22Rv1 (cell line): Measurements from ENCODE around the gene AUTS2.

Experiments used
- H3K27ac ChIP-seq: fragments of 450-650 bp; 2 replicates; pipeline ENCODE4 v1.5.1; 2017
- CTCF ChIP-seq: fragments of 450-650 bp; IDR thresholded peaks from 2 replicates; pipeline ENCODE4 v1.5.1; 2017; ENCODE audit warnings: mild to moderate bottlenecking
- ZFX ChIP-seq: fragments of 450-650 bp; IDR thresholded peaks from 2 replicates; pipeline ENCODE4 v1.6.1; 2017; ENCODE audit warnings: antibody characterized with exemption, borderline replicate concordance

AUTS2 gene

GRCh38 chr7:70637726-70638125 is 1039.5 kb downstream of the AUTS2 start:
- no peak for TF ChIP-seq ZFX
- TF ChIP-seq CTCF = no peak
- H3K27ac ChIP-seq = no peak overlapping the region

- TF ChIP-seq ZFX (no peak), CTCF (no peak)
- H3K27ac ChIP-seq = no peak overlapping the region
Measured at GRCh38 chr7:70638158-70639107, 1040.2 kb downstream of the AUTS2 start.

GRCh38 chr7:70640266-70640833 is 1042.1 kb downstream of the AUTS2 start:
- TF ChIP-seq CTCF (no peak), ZFX (no peak)
- no peak overlapping the region for H3K27ac ChIP-seq

GRCh38 chr7:70641882-70642281 is 1043.6 kb downstream of the AUTS2 start:
- no peak for TF ChIP-seq ZFX
- TF ChIP-seq CTCF = no peak

GRCh38 chr7:70645279-70645678 is 1047.0 kb downstream of the AUTS2 start:
- no peak for TF ChIP-seq CTCF
- TF ChIP-seq ZFX = no peak
- no peak overlapping the region for H3K27ac ChIP-seq

More at GRCh38 chr7:70641882-70642281, 1043.6 kb downstream of the AUTS2 start:
- H3K27ac ChIP-seq = no peak overlapping the region

GRCh38 chr7:70645876-70646351 is 1047.6 kb downstream of the AUTS2 start:
- TF ChIP-seq CTCF = no peak
- no peak for TF ChIP-seq ZFX
- no peak overlapping the region for H3K27ac ChIP-seq
